Peyer's patch (tissue), 4 donors: Measurements from ENCODE around the gene DUSP9.

Experiments
- POLR2A ChIP-seq, 2 donors: fragments of 450-650 bp; IDR thresholded peaks; one replicate each; pipeline ENCODE4 v1.5.1; 2017; ENCODE audit warnings: antibody characterized with exemption in 2 of 2, mild to moderate bottlenecking in 2 of 2, moderate library complexity in 2 of 2
- TF ChIP-seq, protein P1 (sequence below), 6 experiments: fragments of 450-650 bp in 4 of 6; fragments of 200-600 bp in 2 of 6; sonication (generic) in 1 of 6; IDR thresholded peaks; one replicate each; pipeline ENCODE4 v1.5.1; 2017 to 2019; ENCODE audit warnings: antibody characterized with exemption in 6 of 6, mild to moderate bottlenecking in 3 of 6, moderate library complexity in 1 of 6

DNA sequence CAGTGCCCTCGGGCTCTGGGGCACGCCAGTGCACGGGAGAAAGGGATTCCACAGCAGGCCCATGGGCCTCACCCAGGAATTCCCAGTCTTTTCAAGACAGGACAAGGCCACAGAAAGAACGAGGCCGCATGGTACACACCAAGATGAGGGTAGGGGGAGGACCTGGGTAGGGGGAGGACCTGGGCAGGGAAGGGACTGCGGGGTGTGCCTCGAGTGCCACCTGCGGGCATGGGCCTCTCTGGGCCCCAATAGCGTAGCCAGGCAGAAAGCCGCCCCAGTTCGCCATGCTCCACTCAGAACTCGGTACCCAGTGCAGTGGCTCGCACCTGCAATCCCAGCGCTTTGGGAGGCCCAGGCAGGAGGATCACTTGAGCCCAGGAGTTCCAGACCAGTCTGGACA lies 14.0 kb upstream of the DUSP9 start:
- no peak for TF ChIP-seq POLR2A (IDR thresholded peaks at IDR 0.05)
- TF ChIP-seq, protein P1, sequence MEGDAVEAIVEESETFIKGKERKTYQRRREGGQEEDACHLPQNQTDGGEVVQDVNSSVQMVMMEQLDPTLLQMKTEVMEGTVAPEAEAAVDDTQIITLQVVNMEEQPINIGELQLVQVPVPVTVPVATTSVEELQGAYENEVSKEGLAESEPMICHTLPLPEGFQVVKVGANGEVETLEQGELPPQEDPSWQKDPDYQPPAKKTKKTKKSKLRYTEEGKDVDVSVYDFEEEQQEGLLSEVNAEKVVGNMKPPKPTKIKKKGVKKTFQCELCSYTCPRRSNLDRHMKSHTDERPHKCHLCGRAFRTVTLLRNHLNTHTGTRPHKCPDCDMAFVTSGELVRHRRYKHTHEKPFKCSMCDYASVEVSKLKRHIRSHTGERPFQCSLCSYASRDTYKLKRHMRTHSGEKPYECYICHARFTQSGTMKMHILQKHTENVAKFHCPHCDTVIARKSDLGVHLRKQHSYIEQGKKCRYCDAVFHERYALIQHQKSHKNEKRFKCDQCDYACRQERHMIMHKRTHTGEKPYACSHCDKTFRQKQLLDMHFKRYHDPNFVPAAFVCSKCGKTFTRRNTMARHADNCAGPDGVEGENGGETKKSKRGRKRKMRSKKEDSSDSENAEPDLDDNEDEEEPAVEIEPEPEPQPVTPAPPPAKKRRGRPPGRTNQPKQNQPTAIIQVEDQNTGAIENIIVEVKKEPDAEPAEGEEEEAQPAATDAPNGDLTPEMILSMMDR (IDR thresholded peaks at IDR 0.05), result no peak
